ENCODE results near the gene SMARCAL1. TPM values are rescaled to one million over a fixed set of nuclear protein-coding genes. Genes with fewer than 3 reads are reported as not detected.

Gene SMARCAL1
- total RNA-seq, 1 experiment from 2014 or later, result 20.9 TPM

- peak; percentile 78; the same call in 1 of the 2 replicates for TF ChIP-seq ATF3 (CRISPR knock-in tag; conservative IDR thresholded peaks at IDR 0.05)
- peak; percentile 97 for TF ChIP-seq TEAD4 (CRISPR knock-in tag; IDR thresholded peaks at IDR 0.05)
- peak; percentile 92 for TF ChIP-seq E2F1 (CRISPR knock-in tag; IDR thresholded peaks at IDR 0.05)
- no peak for TF ChIP-seq ZNF425 (CRISPR knock-in tag; conservative IDR thresholded peaks at IDR 0.05)
- TF ChIP-seq FOXP1 (CRISPR knock-in tag; IDR thresholded peaks at IDR 0.05; ENCODE audit: borderline replicate concordance), result peak; percentile 99
- peak; percentile 83; the same call in 1 of the 2 replicates for TF ChIP-seq STAT6 (CRISPR knock-in tag; conservative IDR thresholded peaks at IDR 0.05; ENCODE audit: low read depth)
- no peak for TF ChIP-seq NFATC4 (CRISPR knock-in tag; IDR thresholded peaks at IDR 0.05)
- TF ChIP-seq ZNF263 (CRISPR knock-in tag; IDR thresholded peaks at IDR 0.05; ENCODE audit: low read depth), result peak; percentile 65; the same call in 1 of the 2 replicates
- peak; percentile 96 for TF ChIP-seq ZNF232 (CRISPR knock-in tag; IDR thresholded peaks at IDR 0.05)
- TF ChIP-seq E2F4 (CRISPR knock-in tag; IDR thresholded peaks at IDR 0.05; ENCODE audit: borderline replicate concordance, low read depth), result peak; percentile 90; the same call in 1 of the 2 replicates
- 0 out of 2 replicates have a peak, but pooled peaks have one; percentile 40 for TF ChIP-seq NR3C1 (CRISPR knock-in tag; conservative IDR thresholded peaks at IDR 0.05; ENCODE audit: low read depth)
- peak; percentile 97 for TF ChIP-seq ZNF281 (CRISPR knock-in tag; IDR thresholded peaks at IDR 0.05)
- no peak for TF ChIP-seq HMGA2 (CRISPR knock-in tag; IDR thresholded peaks at IDR 0.05)
- TF ChIP-seq IRF1 (CRISPR knock-in tag; IDR thresholded peaks at IDR 0.05), result peak; percentile 90
- no peak for TF ChIP-seq EMX1 (CRISPR knock-in tag; IDR thresholded peaks at IDR 0.05)
- TF ChIP-seq FOXK1 (CRISPR knock-in tag; IDR thresholded peaks at IDR 0.05), result peak; percentile 98
- TF ChIP-seq ATF6 (CRISPR knock-in tag; IDR thresholded peaks at IDR 0.05), result no peak
- no peak for TF ChIP-seq AR (CRISPR knock-in tag; IDR thresholded peaks at IDR 0.05)
Observed at GRCh38 chr2:216371721-216372702, 40.3 kb upstream of the SMARCAL1 start, which contains the start of gene MARCHF4 (continued).
